Measurements from ENCODE around the gene CRTAC1.

The CRTAC1 gene

GRCh38 chr10:97883092-97883485 is 147.3 kb downstream of the CRTAC1 start:
- no peaks in the 10 kb centered on the region for H3K9me3 ChIP-seq (ENCODE audit: severe bottlenecking)
- TF ChIP-seq, protein P1, sequence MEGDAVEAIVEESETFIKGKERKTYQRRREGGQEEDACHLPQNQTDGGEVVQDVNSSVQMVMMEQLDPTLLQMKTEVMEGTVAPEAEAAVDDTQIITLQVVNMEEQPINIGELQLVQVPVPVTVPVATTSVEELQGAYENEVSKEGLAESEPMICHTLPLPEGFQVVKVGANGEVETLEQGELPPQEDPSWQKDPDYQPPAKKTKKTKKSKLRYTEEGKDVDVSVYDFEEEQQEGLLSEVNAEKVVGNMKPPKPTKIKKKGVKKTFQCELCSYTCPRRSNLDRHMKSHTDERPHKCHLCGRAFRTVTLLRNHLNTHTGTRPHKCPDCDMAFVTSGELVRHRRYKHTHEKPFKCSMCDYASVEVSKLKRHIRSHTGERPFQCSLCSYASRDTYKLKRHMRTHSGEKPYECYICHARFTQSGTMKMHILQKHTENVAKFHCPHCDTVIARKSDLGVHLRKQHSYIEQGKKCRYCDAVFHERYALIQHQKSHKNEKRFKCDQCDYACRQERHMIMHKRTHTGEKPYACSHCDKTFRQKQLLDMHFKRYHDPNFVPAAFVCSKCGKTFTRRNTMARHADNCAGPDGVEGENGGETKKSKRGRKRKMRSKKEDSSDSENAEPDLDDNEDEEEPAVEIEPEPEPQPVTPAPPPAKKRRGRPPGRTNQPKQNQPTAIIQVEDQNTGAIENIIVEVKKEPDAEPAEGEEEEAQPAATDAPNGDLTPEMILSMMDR (IDR thresholded peaks at IDR 0.05; ENCODE audit: low read depth, low read length): no peak
- no peak overlapping the region for H3K4me3 ChIP-seq (ENCODE audit: low read depth, low read length)
- DNase-seq: no peak
- H3K27ac ChIP-seq: no peak overlapping the region
- H3K36me3 ChIP-seq: no peaks in the 10 kb centered on the region
- no peaks in the 10 kb centered on the region for H3K27me3 ChIP-seq (ENCODE audit: insufficient read depth, low read depth, severe bottlenecking)

DNA sequence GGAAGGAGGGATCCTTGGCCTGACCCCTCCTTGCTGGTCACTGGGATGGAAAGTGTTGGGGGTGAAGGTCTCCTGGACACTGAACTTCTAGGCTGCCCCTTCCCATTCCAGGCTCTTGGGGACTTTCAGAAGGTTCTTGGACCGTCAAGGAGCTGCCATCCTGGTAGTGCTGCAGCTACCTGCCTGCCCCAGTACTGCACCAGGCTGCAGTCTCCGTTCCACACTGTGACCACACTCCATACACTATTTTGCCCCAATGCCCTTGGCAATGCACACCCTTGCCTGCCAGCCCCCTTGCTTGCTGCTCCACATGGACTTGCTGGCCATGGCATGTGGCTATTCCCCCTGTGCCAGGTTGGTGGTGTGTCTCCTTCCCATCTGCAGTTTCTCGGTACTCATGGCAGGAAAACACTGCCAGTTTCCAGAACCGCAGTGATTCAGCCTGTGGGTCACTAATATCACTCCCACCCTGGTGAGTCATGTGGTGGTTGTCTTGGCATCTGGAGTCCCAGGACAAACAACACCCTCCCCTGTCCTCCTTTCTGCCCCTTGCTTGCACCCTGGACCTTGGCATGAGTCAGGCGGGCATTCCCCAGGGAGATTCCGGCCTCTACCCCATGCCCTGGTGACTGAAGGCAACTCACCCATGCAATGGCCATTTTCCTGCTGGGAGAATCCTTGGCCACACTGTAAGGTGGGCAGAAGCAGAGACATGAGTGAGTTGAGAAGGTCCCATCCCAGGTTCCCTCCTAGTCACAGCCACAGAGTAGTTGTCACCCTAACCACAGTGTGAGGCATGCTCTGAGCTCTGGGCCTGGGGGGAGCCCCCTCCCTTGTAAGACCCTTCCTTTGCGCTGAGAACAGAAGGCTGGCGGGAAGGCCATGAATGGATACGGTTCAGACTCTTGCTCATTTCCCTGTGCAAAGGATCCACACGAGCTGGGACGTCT is 148.0 kb downstream of the CRTAC1 start:
- H3K9me3 ChIP-seq (ENCODE audit: severe bottlenecking): no peaks in the 10 kb centered on the region
- H3K4me3 ChIP-seq (ENCODE audit: low read depth, low read length): no peak overlapping the region
- TF ChIP-seq, protein P1 (IDR thresholded peaks at IDR 0.05; ENCODE audit: low read depth, low read length): no peak
- no peak overlapping the region for H3K27ac ChIP-seq
- H3K36me3 ChIP-seq: no peaks in the 10 kb centered on the region
- DNase-seq: no peak
- no peaks in the 10 kb centered on the region for H3K27me3 ChIP-seq (ENCODE audit: insufficient read depth, low read depth, severe bottlenecking)

GRCh38 chr10:97880109-97880508 is 150.3 kb downstream of the CRTAC1 start:
- TF ChIP-seq, protein P1 (IDR thresholded peaks at IDR 0.05; ENCODE audit: low read depth, low read length): no peak
- Histone ChIP-seq H3K9me3 (ENCODE audit: severe bottlenecking) (no peaks in the 10 kb centered on the region), H3K27me3 (ENCODE audit: insufficient read depth, low read depth, severe bottlenecking) (no peaks in the 10 kb centered on the region), H3K36me3 (no peaks in the 10 kb centered on the region), H3K4me3 (ENCODE audit: low read depth, low read length) (no peak overlapping the region), H3K27ac (no peak overlapping the region)
- DNase-seq: no peak

DNA sequence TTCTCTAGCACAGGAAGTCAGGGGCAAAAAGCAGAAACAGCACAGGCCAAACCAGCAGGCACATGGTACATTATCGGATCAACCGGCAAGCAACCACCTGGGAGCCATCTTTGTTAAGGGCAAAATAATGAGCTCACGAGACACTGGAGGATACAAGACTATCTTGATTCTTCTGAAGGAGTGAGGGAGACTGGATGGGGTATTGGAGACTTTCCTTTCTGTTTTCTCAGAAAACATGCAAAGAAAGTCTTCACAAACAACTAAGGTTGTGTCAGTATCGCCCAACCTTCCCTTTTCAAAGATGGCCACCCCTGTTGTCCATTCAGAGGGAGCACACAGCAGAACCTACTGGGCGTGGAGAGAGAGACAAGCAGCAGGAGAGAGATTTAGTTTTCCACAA is 151.2 kb downstream of the CRTAC1 start:
- Histone ChIP-seq H3K9me3 (ENCODE audit: severe bottlenecking) (no peaks in the 10 kb centered on the region), H3K4me3 (ENCODE audit: low read depth, low read length) (no peak overlapping the region), H3K27ac (no peak overlapping the region), H3K27me3 (ENCODE audit: insufficient read depth, low read depth, severe bottlenecking) (no peaks in the 10 kb centered on the region), H3K36me3 (no peaks in the 10 kb centered on the region)
- TF ChIP-seq, protein P1 (IDR thresholded peaks at IDR 0.05; ENCODE audit: low read depth, low read length): no peak
- no peak for DNase-seq

- H3K27me3 ChIP-seq (ENCODE audit: insufficient read depth, low read depth, severe bottlenecking): no peaks in the 10 kb centered on the region
- peak overlapping the region; percentile 14 for H3K4me3 ChIP-seq (ENCODE audit: low read depth, low read length)
- DNase-seq: peak; percentile 54
- no peak overlapping the region for H3K27ac ChIP-seq
- no peaks in the 10 kb centered on the region for H3K36me3 ChIP-seq
- H3K9me3 ChIP-seq (ENCODE audit: severe bottlenecking): no peaks in the 10 kb centered on the region
- TF ChIP-seq, protein P1 (IDR thresholded peaks at IDR 0.05; ENCODE audit: low read depth, low read length): no peak
These were observed 154.0 kb downstream of the CRTAC1 start for GRCh38 chr10:97876402-97876801.

All from WERI-Rb-1 (cell line).